K562 (cell line): ENCODE measurements around the gene SLC5A4. TPM values are rescaled to one million over a fixed set of nuclear protein-coding genes. Genes with fewer than 3 reads are reported as not detected.

ENCODE experiments used
- ATAC-seq: fragments of 200-7000 bp; cut with Tn5 transposase; 3 replicates; pipeline ENCODE4 v1.9.1; 2020; ENCODE audit warnings: moderate library complexity
- BruUV-seq: library from RNA; stranded (reverse); fragments of 400-500 nt; replicated peaks from 2 replicates; lab custom pipeline; 2021; lab: Mats Ljungman, UMichigan
- CTCF ChIA-PET: fragments of 300-600 bp; formaldehyde crosslinking; extraction: SDS; loops from one replicate; lab custom pipeline; 2021; ENCODE audit warnings: low intra/inter-chr PET ratio; lab: Yijun Ruan, JAX
- POLR2A ChIA-PET: fragments of 300-600, 350-650 bp; sonication (Branson Sonifier 250); formaldehyde crosslinking; extraction: SDS; loops from one replicate; lab custom pipeline; 2021; ENCODE audit warnings: antibody characterized with exemption, inconsistent platforms; lab: Yijun Ruan, JAX
- DNase-seq, 4 experiments: peaks; one replicate each; pipeline versions ENCODE4 v3.0.0 to v3.0.0-alpha.2; 2011 to 2018; ENCODE audit warnings: low spot score in 3 of 4, mixed read lengths in 3 of 4; ENCODE audit errors: extremely low read depth in 1 of 4
- FAIRE-seq: peaks from 2 replicates; lab custom pipeline; 2011; peaks lifted over from hg19 to GRCh38; lab: Jason Lieb, UNC
- H2AFZ ChIP-seq: 2 replicates; pipeline ENCODE4 v1.6.0; 2011; ENCODE audit warnings: low read depth, low read length, control low read depth, inconsistent platforms
- H3K27ac ChIP-seq: fragments of 200-600 bp; 3 replicates; pipeline ENCODE4 v1.8.0; 2011; ENCODE audit warnings: low read depth, mild to moderate bottlenecking, control low read depth, inconsistent platforms, low read length, moderate library complexity, mixed read lengths; ENCODE audit errors: extremely low read depth
- H3K27me3 ChIP-seq, 2 experiments: fragments of 300-600 bp in 1 of 2; 2 replicates in 1 of 2; 3 replicates in 1 of 2; pipeline versions ENCODE4 v1.6.0 to v1.8.0; 2011; ENCODE audit warnings: inconsistent platforms in 2 of 2, low read length in 2 of 2, mild to moderate bottlenecking in 1 of 2, mixed read lengths in 1 of 2, moderate library complexity in 1 of 2; ENCODE audit not compliant: control insufficient read depth in 2 of 2, insufficient read depth in 2 of 2
- H3K36me3 ChIP-seq: fragments of 300-600 bp; 3 replicates; pipeline ENCODE4 v1.8.0; 2011; ENCODE audit warnings: mild to moderate bottlenecking, low read length, inconsistent platforms; ENCODE audit not compliant: control insufficient read depth, insufficient read depth
- H3K4me1 ChIP-seq, 2 experiments: fragments of 200-600 bp in 1 of 2; replicated peaks in 1 of 2; 2 replicates in 1 of 2; 3 replicates in 1 of 2; pipeline versions ENCODE4 v1.5.1 to v1.8.0; 2011; ENCODE audit warnings: inconsistent platforms in 2 of 2, low read length in 2 of 2, mild to moderate bottlenecking in 1 of 2, mixed read lengths in 1 of 2, moderate library complexity in 1 of 2; ENCODE audit not compliant: control insufficient read depth in 2 of 2, insufficient read depth in 2 of 2
- H3K4me2 ChIP-seq: 2 replicates; pipeline ENCODE4 v1.6.1; 2011; ENCODE audit warnings: low read length, control low read depth, inconsistent platforms, mixed read lengths; ENCODE audit not compliant: insufficient read depth
- H3K4me3 ChIP-seq: fragments of 200-600 bp; sonication (generic), shearing (Covaris generic); 2 replicates; pipeline ENCODE4 v1.5.1; 2016; ENCODE audit warnings: control low read depth, inconsistent platforms
- H3K79me2 ChIP-seq: fragments of 200-600 bp; 3 replicates; pipeline ENCODE4 v1.8.0; 2011; ENCODE audit warnings: low read length, inconsistent platforms; ENCODE audit not compliant: control insufficient read depth, insufficient read depth
- H3K9ac ChIP-seq, 2 experiments: 2 replicates each; pipeline versions ENCODE4 v1.6.0 to v1.6.1; 2011; ENCODE audit warnings: low read depth in 2 of 2, low read length in 2 of 2, control low read depth in 1 of 2, inconsistent platforms in 1 of 2, mild to moderate bottlenecking in 1 of 2, mixed read lengths in 1 of 2; ENCODE audit not compliant: insufficient read depth in 1 of 2
- H3K9me1 ChIP-seq: one replicate; pipeline ENCODE4 v1.6.0; 2011; ENCODE audit warnings: inconsistent platforms, mild to moderate bottlenecking, low read length, moderate library complexity; ENCODE audit not compliant: control insufficient read depth, insufficient read depth
- H3K9me3 ChIP-seq: replicated peaks from 2 replicates; pipeline ENCODE4 v1.5.1; 2011; ENCODE audit warnings: low read depth, low read length, inconsistent platforms; ENCODE audit not compliant: control insufficient read depth, insufficient read depth
- H4K20me1 ChIP-seq: replicated peaks from 2 replicates; pipeline ENCODE4 v1.6.1; 2011; ENCODE audit warnings: low read length, inconsistent platforms, mixed read lengths; ENCODE audit not compliant: control insufficient read depth, insufficient read depth
- HNRNPL ChIP-seq: fragments of 200-400 bp; formaldehyde crosslinking; IDR thresholded peaks from 2 replicates; pipeline ENCODE4 v1.6.1; 2017; ENCODE audit warnings: low read depth, mild to moderate bottlenecking, low read length
- ID3 ChIP-seq, 2 experiments: fragments of 250-450 bp in 1 of 2; fragments of 450-650 bp in 1 of 2; sonication (Bioruptor Pico) in 1 of 2; IDR thresholded peaks; 2 replicates each; pipeline versions ENCODE4 v1.6.1 to v1.8.0; 2016 to 2021; ENCODE audit warnings: mild to moderate bottlenecking in 2 of 2, moderate library complexity in 2 of 2, missing compliant biosample characterization in 1 of 2, missing genetic modification characterization in 1 of 2
- NCOA6 ChIP-seq: fragments of 450-650 bp; IDR thresholded peaks from 2 replicates; pipeline ENCODE4 v1.6.1; 2017; ENCODE audit warnings: mild to moderate bottlenecking
- RBM34 ChIP-seq: fragments of 200-400 bp; formaldehyde crosslinking; IDR thresholded peaks from 2 replicates; pipeline ENCODE4 v1.6.1; 2018; ENCODE audit warnings: low read length, borderline replicate concordance; ENCODE audit not compliant: insufficient read depth
- SIN3A ChIP-seq, 2 experiments: fragments of 150-350 bp in 1 of 2; IDR thresholded peaks; 2 replicates each; pipeline ENCODE4 v1.6.1; 2011 to 2016; ENCODE audit warnings: borderline replicate concordance in 2 of 2, low read depth in 2 of 2, low read length in 2 of 2, mild to moderate bottlenecking in 2 of 2, moderate library complexity in 2 of 2; ENCODE audit not compliant: control insufficient read depth in 1 of 2
- SIN3B ChIP-seq: fragments of 450-650 bp; IDR thresholded peaks from 2 replicates; pipeline ENCODE4 v1.6.1; 2017; ENCODE audit warnings: low read depth, mild to moderate bottlenecking, moderate library complexity
- ZNF436 ChIP-seq: fragments of 250-450, 450-650 bp; sonication (Bioruptor Pico); formaldehyde crosslinking; IDR thresholded peaks from 2 replicates; pipeline ENCODE4 v1.7.0; 2020; ENCODE audit warnings: mild to moderate bottlenecking
- WGBS: fragments of 100-300 bp; shearing (Covaris generic); methylation state at CpG from one replicate; pipeline ENCODE4 v1.1.6; 2016; ENCODE audit warnings: low coverage, mixed read lengths; ENCODE audit not compliant: insufficient coverage; ENCODE audit errors: missing lambda C conversion rate; 5-methylcytosine and 5-hydroxymethylcytosine counted together
- in situ Hi-C: fragments of 300-500 bp; cut with MboI; formaldehyde crosslinking; loops from 4 replicates; pipeline ENCODE4 v1.15.0; 2018; ENCODE audit warnings: inconsistent platforms, mixed read lengths
- intact Hi-C: fragments of 100-400 bp; cut with micrococcal nuclease; formaldehyde crosslinking; loops from 2 replicates; pipeline ENCODE4 v1.14.2; 2022
- polyA plus RNA-seq, 8 experiments: library from polyadenylated mRNA; depleted of rRNA in 4 of 8; stranded (reverse) in 5 of 8; unstranded in 3 of 8; fragments of >200 nt; fragmentation: Nextera tagmentation in 2 of 8; fragmentation: Illumina TruSeq in 1 of 8; extraction: Ambion mirVana in 2 of 8; extraction: Trizol in 1 of 8; gene quantifications; 2 replicates each; pipeline versions ENCODE4 v1.2.1 to v1.2.3, GENCODE V29; 2011 to 2014; ENCODE audit warnings: inconsistent platforms in 1 of 8, missing spikeins in 1 of 8
- total RNA-seq, 7 experiments: library from RNA; depleted of rRNA in 6 of 7; stranded (reverse); fragments of >200 nt in 6 of 7; fragmentation: Illumina TruSeq in 2 of 7; extraction: Trizol in 2 of 7; gene quantifications; 2 replicates each; pipeline versions ENCODE4 v1.2.1 to v1.2.3, GENCODE V29; 2011 to 2021; ENCODE audit warnings: low replicate concordance in 1 of 7

SLC5A4 gene
- total and polyA plus RNA-seq, 9 of the 15 experiments (the other 6 are each of a cell fraction or from before 2014, with no cell fraction given), result not detected

GRCh38 chr22:32226326-32227104, 28.6 kb downstream of the SLC5A4 start:
- 1% methylated on average over 6 of the region's 7 CpGs for WGBS
- H3K4me1 ChIP-seq, result no peaks in the 10 kb centered on the region
- intact Hi-C loops, result no loop called here
- FAIRE-seq (no peak), DNase-seq (no peak), ATAC-seq (no peak)
- no peaks in the 10 kb centered on the region for H3K9me3 ChIP-seq
- H3K36me3 ChIP-seq, result no peaks in the 10 kb centered on the region
- no peak overlapping the region for H3K4me3 ChIP-seq
- CTCF ChIA-PET, result no interaction called here
- no peak overlapping the region for H3K4me2 ChIP-seq
- POLR2A ChIA-PET, result no interaction called here
- TF ChIP-seq ID3 (CRISPR knock-in tag; IDR thresholded peaks at IDR 0.05) (no peak), ID3 (tag; IDR thresholded peaks at IDR 0.05) (no peak), SIN3B (no peak), ZNF436 (no peak), RBM34 (no peak), HNRNPL (no peak), NCOA6 (no peak), SIN3A (IDR thresholded peaks at IDR 0.05; ENCODE audit: borderline replicate concordance in 2 of 2, control insufficient read depth in 1 of 2, low read depth in 2 of 2, low read length in 2 of 2) (no peak)
- in situ Hi-C loops, result no loop called here
- H3K27me3 ChIP-seq, result no peaks in the 10 kb centered on the region
- H3K27ac ChIP-seq, result no peak overlapping the region
- no peaks in the 10 kb centered on the region for H4K20me1 ChIP-seq
- no peaks in the 10 kb centered on the region for H3K9me1 ChIP-seq
- BruUV-seq, result no TSS peak
- no peaks in the 10 kb centered on the region for H3K79me2 ChIP-seq
- no peak overlapping the region for H3K9ac ChIP-seq
- H2AFZ ChIP-seq, result no peak overlapping the region
